PC-3 (cell line): Measurements from ENCODE around the gene INPP5F. TPM values are rescaled to one million over a fixed set of nuclear protein-coding genes. Genes with fewer than 3 reads are reported as not detected.

ENCODE experiments used
- ATAC-seq: fragments of 200-7000 bp; cut with Tn5 transposase; 2 replicates; pipeline ENCODE4 v1.9.1; 2020; ENCODE audit warnings: mild to moderate bottlenecking, moderate library complexity
- BruUV-seq: library from RNA; stranded (reverse); fragments of 400-500 nt; replicated peaks from 2 replicates; lab custom pipeline; 2021; lab: Mats Ljungman, UMichigan
- CTCF ChIA-PET: fragments of 300-600 bp; sonication (Branson Sonifier 250); formaldehyde crosslinking; loops from one replicate; lab custom pipeline; 2022; ENCODE audit warnings: antibody characterized with exemption; lab: Charles Lee
- POLR2A ChIA-PET: fragments of 300-600 bp; sonication (Branson Sonifier 250); formaldehyde crosslinking; loops from one replicate; lab custom pipeline; 2022; ENCODE audit warnings: antibody characterized with exemption; ENCODE audit not compliant: unreplicated experiment; lab: Charles Lee
- DNase-seq: peaks from one replicate; pipeline ENCODE4 v3.0.0-alpha.2; 2015
- H2AFZ ChIP-seq: fragments of 300-600 bp; sonication (generic); 2 replicates; pipeline ENCODE4 v1.6.0; 2016; ENCODE audit warnings: antibody characterized with exemption, low read length
- H3F3A ChIP-seq: fragments of 300-600 bp; sonication (generic); one replicate; pipeline ENCODE4 v1.6.0; 2017; ENCODE audit warnings: antibody characterized with exemption, low read length, control low read depth, mild to moderate bottlenecking; ENCODE audit not compliant: unreplicated experiment
- H3K27ac ChIP-seq: fragments of 300-600 bp; sonication (generic); 2 replicates; pipeline ENCODE4 v1.5.1; 2016; ENCODE audit warnings: mild to moderate bottlenecking, low read length
- H3K27me3 ChIP-seq: fragments of 300-600 bp; sonication (generic); 2 replicates; pipeline ENCODE4 v1.6.1; 2016; ENCODE audit warnings: low read length, mixed read lengths
- H3K36me3 ChIP-seq: fragments of 300-600 bp; sonication (generic); 2 replicates; pipeline ENCODE4 v1.6.1; 2016; ENCODE audit warnings: low read depth, mixed run types, low read length, mixed read lengths
- H3K4me1 ChIP-seq: fragments of 300-600 bp; sonication (generic); 2 replicates; pipeline ENCODE4 v1.5.1; 2016; ENCODE audit warnings: low read length; ENCODE audit not compliant: insufficient read depth
- H3K4me2 ChIP-seq: fragments of 300-600 bp; sonication (generic); 2 replicates; pipeline ENCODE4 v1.6.0; 2016; ENCODE audit warnings: low read length
- H3K4me3 ChIP-seq: fragments of 300-600 bp; sonication (generic); 2 replicates; pipeline ENCODE4 v1.5.1; 2016; ENCODE audit warnings: mild to moderate bottlenecking, low read length, mixed read lengths
- H3K79me2 ChIP-seq: fragments of 300-600 bp; sonication (generic); 2 replicates; pipeline ENCODE4 v1.6.1; 2017; ENCODE audit warnings: low read length, mixed read lengths
- H3K9ac ChIP-seq: fragments of 300-600 bp; sonication (generic); 2 replicates; pipeline ENCODE4 v1.6.0; 2016; ENCODE audit warnings: mild to moderate bottlenecking, low read length
- H3K9me2 ChIP-seq: fragments of 300-600 bp; sonication (generic); replicated peaks from 2 replicates; pipeline ENCODE4 v1.6.1; 2016; ENCODE audit warnings: mixed run types, low read length, mixed read lengths
- H3K9me3 ChIP-seq: fragments of 300-600 bp; sonication (generic); 2 replicates; pipeline ENCODE4 v1.6.1; 2016; ENCODE audit warnings: low read length, mixed read lengths
- H4K20me1 ChIP-seq: fragments of 300-600 bp; sonication (generic); 2 replicates; pipeline ENCODE4 v1.6.1; 2016; ENCODE audit warnings: low read length, mixed read lengths
- CTCF ChIP-seq: fragments of 300-600 bp; sonication (generic); conservative IDR thresholded peaks from 2 replicates; pipeline ENCODE4 v1.5.1; 2017; ENCODE audit warnings: antibody characterized with exemption, low read depth, mild to moderate bottlenecking, low read length
- EZH2 ChIP-seq: fragments of 300-600 bp; sonication (generic); IDR thresholded peaks from one replicate; pipeline ENCODE4 v1.6.1; 2017; ENCODE audit warnings: antibody characterized with exemption, mild to moderate bottlenecking, low read length; ENCODE audit not compliant: unreplicated experiment
- EZH2phosphoT487 ChIP-seq: fragments of 300-600 bp; sonication (generic); IDR thresholded peaks from 2 replicates; pipeline ENCODE4 v1.6.1; 2018; ENCODE audit warnings: mild to moderate bottlenecking, antibody characterized with exemption, low read length, borderline replicate concordance
- intact Hi-C: fragments of 100-400 bp; cut with micrococcal nuclease; formaldehyde crosslinking; loops from 2 replicates; pipeline ENCODE4 v1.9.0; 2023
- total RNA-seq: library from RNA; depleted of rRNA; stranded (reverse); fragments of >200 nt; gene quantifications from 2 replicates; pipeline ENCODE4 v1.2.3, GENCODE V29; 2014

Gene INPP5F
- total RNA-seq, 1 experiment from 2014 or later, result 8.2 TPM

- peaks cover 86% of the 10 kb centered on the region for H3K4me1 ChIP-seq
- peaks cover 39% of the 10 kb centered on the region for H3K79me2 ChIP-seq
- no peaks in the 10 kb centered on the region for H3K27me3 ChIP-seq
- no peaks in the 10 kb centered on the region for H4K20me1 ChIP-seq
- DNase-seq, result peak; percentile 30
- H3K27ac ChIP-seq, result peak overlapping the region; percentile 100
- H3F3A ChIP-seq, result peaks cover 8% of the 10 kb centered on the region
- ATAC-seq, result no peak
- H3K4me3 ChIP-seq, result no peak overlapping the region
- no peak for TF ChIP-seq CTCF
- TF ChIP-seq EZH2phosphoT487, result no peak
- no peak for TF ChIP-seq EZH2
- H3K9me3 ChIP-seq, result no peaks in the 10 kb centered on the region
- no peaks in the 10 kb centered on the region for H3K9me2 ChIP-seq
- H3K9ac ChIP-seq, result peak overlapping the region; percentile 97
- peaks cover 37% of the 10 kb centered on the region for H3K36me3 ChIP-seq
- ChIA-PET CTCF (no interaction called here), POLR2A (no interaction called here)
- intact Hi-C loops, result no loop called here
- H2AFZ ChIP-seq, result no peak overlapping the region
- no peak overlapping the region for H3K4me2 ChIP-seq
- BruUV-seq, result no TSS peak
Measured at GRCh38 chr10:119677904-119678755, 47.7 kb upstream of the INPP5F start.

DNA sequence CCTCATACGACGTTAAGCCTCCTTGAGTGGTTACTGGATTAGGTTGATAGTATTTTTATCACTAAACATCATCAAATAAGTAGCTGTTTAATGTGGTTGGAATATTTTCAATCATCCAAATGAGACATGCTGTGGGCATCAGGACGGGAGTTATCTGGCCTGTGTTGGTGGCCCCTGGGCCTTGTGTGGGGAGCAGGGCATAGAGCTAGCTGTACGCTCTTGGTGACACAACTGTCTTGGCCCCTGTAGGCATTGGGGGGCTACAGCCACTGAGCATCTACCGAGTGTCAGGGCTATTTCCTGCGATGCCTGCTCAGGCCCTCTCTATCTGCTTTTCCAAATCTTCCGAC lies 46.4 kb upstream of the INPP5F start:
- ChIA-PET POLR2A (no interaction called here), CTCF (no interaction called here)
- Histone ChIP-seq H3K9me3 (no peaks in the 10 kb centered on the region), H3K9ac (peak overlapping the region; percentile 97), H3K9me2 (no peaks in the 10 kb centered on the region), H3K27me3 (no peaks in the 10 kb centered on the region), H3K36me3 (peaks cover 24% of the 10 kb centered on the region), H4K20me1 (no peaks in the 10 kb centered on the region), H2AFZ (no peak overlapping the region), H3K79me2 (peaks cover 25% of the 10 kb centered on the region), H3K4me1 (peaks cover 77% of the 10 kb centered on the region), H3K4me2 (peak overlapping the region; percentile 73), H3F3A (peaks cover 8% of the 10 kb centered on the region), H3K4me3 (no peak overlapping the region), H3K27ac (peak overlapping the region; percentile 100)
- no peak for ATAC-seq
- TF ChIP-seq CTCF, result no peak
- intact Hi-C loops, result no loop called here
- no TSS peak for BruUV-seq
- no peak for DNase-seq

GRCh38 chr10:119680050-119680449 lies 45.8 kb upstream of the INPP5F start:
- Histone ChIP-seq H3F3A (peaks cover 8% of the 10 kb centered on the region), H3K4me1 (peaks cover 72% of the 10 kb centered on the region), H3K9ac (peak overlapping the region; percentile 97), H3K36me3 (peaks cover 23% of the 10 kb centered on the region), H4K20me1 (no peaks in the 10 kb centered on the region), H3K79me2 (peaks cover 23% of the 10 kb centered on the region), H3K4me2 (peak overlapping the region; percentile 73), H3K27me3 (no peaks in the 10 kb centered on the region), H3K27ac (peak overlapping the region; percentile 100), H3K9me3 (no peaks in the 10 kb centered on the region), H3K4me3 (peak overlapping the region; percentile 33), H2AFZ (no peak overlapping the region), H3K9me2 (no peaks in the 10 kb centered on the region)
- CTCF ChIA-PET, result interaction anchor here (0.8 kb wide), 1 partner anchor 29 kb away, joined by 3 read pairs; the partner anchor contains the start of gene BAG3
- no TSS peak for BruUV-seq
- intact Hi-C loops, result loop anchor here (2.0 kb wide), 1 partner anchor 25 kb away; no protein-coding TSS in a partner anchor
- peak; percentile 58 for ATAC-seq
- DNase-seq, result peak; percentile 91
- POLR2A ChIA-PET, result no interaction called here
- TF ChIP-seq EZH2, result no peak
